Loucy (cell line): Measurements from ENCODE around the gene ST6GALNAC1.

Source experiments
- H2AFZ ChIP-seq: fragments of 200-600 bp; sonication (generic); 2 replicates; pipeline ENCODE4 v1.6.0; 2016; ENCODE audit warnings: antibody characterized with exemption, mild to moderate bottlenecking, low read length, moderate library complexity
- H3F3A ChIP-seq: fragments of 200-600 bp; 2 replicates; pipeline ENCODE4 v1.6.0; 2016; ENCODE audit warnings: antibody characterized with exemption, low read depth, mild to moderate bottlenecking
- H3K27me3 ChIP-seq: fragments of 200-600 bp; sonication (generic); 2 replicates; pipeline ENCODE4 v1.6.1; 2014; ENCODE audit warnings: low read length, mild to moderate bottlenecking; ENCODE audit not compliant: insufficient read depth, poor library complexity, severe bottlenecking
- H3K36me3 ChIP-seq: fragments of 200-600 bp; sonication (generic); 2 replicates; pipeline ENCODE4 v1.6.1; 2016; ENCODE audit warnings: low read length; ENCODE audit not compliant: insufficient read depth
- H3K4me1 ChIP-seq: fragments of 200-600 bp; sonication (generic); 2 replicates; pipeline ENCODE4 v1.5.1; 2014; ENCODE audit warnings: low read length, mild to moderate bottlenecking; ENCODE audit not compliant: insufficient read depth, poor library complexity, severe bottlenecking
- H3K4me2 ChIP-seq: fragments of 200-600 bp; sonication (generic); 2 replicates; pipeline ENCODE4 v1.6.0; 2014; ENCODE audit warnings: antibody characterized with exemption, low read length, low read depth, mild to moderate bottlenecking; ENCODE audit not compliant: poor library complexity, severe bottlenecking
- H3K4me3 ChIP-seq: fragments of 200-600 bp; sonication (generic); 2 replicates; pipeline ENCODE4 v1.5.1; 2014; ENCODE audit warnings: low read length, mild to moderate bottlenecking, mixed read lengths; ENCODE audit not compliant: poor library complexity, severe bottlenecking
- H3K79me2 ChIP-seq: fragments of 200-600 bp; sonication (generic); 2 replicates; pipeline ENCODE4 v1.6.1; 2014; ENCODE audit warnings: low read length; ENCODE audit not compliant: insufficient read depth
- H3K9ac ChIP-seq: fragments of 200-600 bp; sonication (generic); 2 replicates; pipeline ENCODE4 v1.6.0; 2014; ENCODE audit warnings: mild to moderate bottlenecking, low read depth, low read length, moderate library complexity; ENCODE audit not compliant: poor library complexity, severe bottlenecking
- H3K9me2 ChIP-seq: fragments of 200-600 bp; sonication (generic); replicated peaks from 2 replicates; pipeline ENCODE4 v1.6.1; 2016; ENCODE audit warnings: low read depth, low read length, mixed read lengths
- H3K9me3 ChIP-seq: fragments of 200-600 bp; sonication (generic); 2 replicates; pipeline ENCODE4 v1.6.1; 2014; ENCODE audit warnings: mild to moderate bottlenecking, antibody characterized with exemption, low read length, low read depth; ENCODE audit not compliant: insufficient read depth
- H4K20me1 ChIP-seq: fragments of 200-600 bp; sonication (generic); 2 replicates; pipeline ENCODE4 v1.6.0; 2014; ENCODE audit warnings: antibody characterized with exemption, low read length, mild to moderate bottlenecking; ENCODE audit not compliant: insufficient read depth, poor library complexity, severe bottlenecking
- EZH2phosphoT487 ChIP-seq: fragments of 200-600 bp; IDR thresholded peaks from 2 replicates; pipeline ENCODE4 v1.6.1; 2018; ENCODE audit warnings: antibody characterized with exemption, mild to moderate bottlenecking, moderate library complexity, borderline replicate concordance
- TF ChIP-seq, protein P1 (sequence below): fragments of 200-600 bp; sonication (generic); conservative IDR thresholded peaks from 2 replicates; pipeline ENCODE4 v1.5.1; 2014; ENCODE audit warnings: mild to moderate bottlenecking, antibody characterized with exemption, low read length

Gene ST6GALNAC1

DNA sequence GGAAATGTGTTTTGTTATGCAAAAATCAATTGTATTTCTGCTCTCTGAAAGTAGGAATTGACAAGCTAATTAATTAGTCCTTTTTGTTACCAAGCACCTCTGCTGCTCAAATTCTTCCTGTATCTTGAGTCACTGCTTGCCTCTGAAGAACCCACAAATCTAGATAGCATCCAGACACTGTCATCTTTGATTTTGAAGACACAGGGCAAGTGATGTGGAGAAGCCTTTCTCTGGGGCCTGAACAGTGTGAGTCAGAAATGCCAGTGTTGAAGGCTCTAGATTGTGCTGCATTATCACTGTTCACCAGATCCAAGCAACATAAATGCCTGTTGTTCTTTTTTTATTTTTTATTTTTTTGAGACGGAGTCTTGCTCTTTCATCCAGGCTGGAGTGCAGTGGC, 10.9 kb upstream of the ST6GALNAC1 start:
- Histone ChIP-seq H3K4me1 (peaks cover 6% of the 10 kb centered on the region), H3K4me2 (no peak overlapping the region), H3K9me2 (no peaks in the 10 kb centered on the region), H3K4me3 (no peak overlapping the region), H3K27me3 (no peaks in the 10 kb centered on the region), H3F3A (no peaks in the 10 kb centered on the region), H3K9me3 (no peaks in the 10 kb centered on the region; the same call in 1 of the 2 replicates), H4K20me1 (no peaks in the 10 kb centered on the region), H2AFZ (no peak overlapping the region), H3K79me2 (no peaks in the 10 kb centered on the region), H3K36me3 (no peaks in the 10 kb centered on the region), H3K9ac (no peak overlapping the region)
- no peak for TF ChIP-seq EZH2phosphoT487
- TF ChIP-seq, protein P1, sequence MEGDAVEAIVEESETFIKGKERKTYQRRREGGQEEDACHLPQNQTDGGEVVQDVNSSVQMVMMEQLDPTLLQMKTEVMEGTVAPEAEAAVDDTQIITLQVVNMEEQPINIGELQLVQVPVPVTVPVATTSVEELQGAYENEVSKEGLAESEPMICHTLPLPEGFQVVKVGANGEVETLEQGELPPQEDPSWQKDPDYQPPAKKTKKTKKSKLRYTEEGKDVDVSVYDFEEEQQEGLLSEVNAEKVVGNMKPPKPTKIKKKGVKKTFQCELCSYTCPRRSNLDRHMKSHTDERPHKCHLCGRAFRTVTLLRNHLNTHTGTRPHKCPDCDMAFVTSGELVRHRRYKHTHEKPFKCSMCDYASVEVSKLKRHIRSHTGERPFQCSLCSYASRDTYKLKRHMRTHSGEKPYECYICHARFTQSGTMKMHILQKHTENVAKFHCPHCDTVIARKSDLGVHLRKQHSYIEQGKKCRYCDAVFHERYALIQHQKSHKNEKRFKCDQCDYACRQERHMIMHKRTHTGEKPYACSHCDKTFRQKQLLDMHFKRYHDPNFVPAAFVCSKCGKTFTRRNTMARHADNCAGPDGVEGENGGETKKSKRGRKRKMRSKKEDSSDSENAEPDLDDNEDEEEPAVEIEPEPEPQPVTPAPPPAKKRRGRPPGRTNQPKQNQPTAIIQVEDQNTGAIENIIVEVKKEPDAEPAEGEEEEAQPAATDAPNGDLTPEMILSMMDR = no peak

DNA sequence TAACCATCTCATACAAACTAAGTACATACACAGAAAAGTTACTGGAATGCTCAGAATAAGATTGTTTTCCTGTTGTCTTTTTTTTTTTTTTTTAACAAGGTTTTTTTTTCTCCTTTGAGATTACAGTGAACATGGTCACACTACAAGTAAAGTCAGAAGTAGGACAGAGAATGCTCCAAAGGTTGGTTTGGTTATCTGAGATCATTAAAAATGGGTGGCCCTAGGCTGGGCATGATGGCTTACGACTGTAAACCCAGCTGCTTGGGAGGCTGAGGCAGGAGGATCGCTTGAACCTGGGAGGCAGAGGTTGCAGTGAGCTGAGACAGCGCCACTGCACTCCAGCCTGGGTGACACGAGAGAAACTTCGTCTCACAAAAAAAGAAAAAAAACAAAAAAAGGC, 6.9 kb upstream of the ST6GALNAC1 start:
- Histone ChIP-seq H2AFZ (no peak overlapping the region), H3K9me2 (no peaks in the 10 kb centered on the region), H4K20me1 (no peaks in the 10 kb centered on the region), H3K4me2 (no peak overlapping the region), H3K4me3 (no peak overlapping the region), H3K9ac (no peak overlapping the region), H3K79me2 (no peaks in the 10 kb centered on the region), H3F3A (no peaks in the 10 kb centered on the region), H3K9me3 (no peaks in the 10 kb centered on the region; the same call in 1 of the 2 replicates), H3K27me3 (no peaks in the 10 kb centered on the region), H3K36me3 (no peaks in the 10 kb centered on the region), H3K4me1 (no peaks in the 10 kb centered on the region)
- no peak for TF ChIP-seq EZH2phosphoT487
- TF ChIP-seq, protein P1 = no peak

DNA sequence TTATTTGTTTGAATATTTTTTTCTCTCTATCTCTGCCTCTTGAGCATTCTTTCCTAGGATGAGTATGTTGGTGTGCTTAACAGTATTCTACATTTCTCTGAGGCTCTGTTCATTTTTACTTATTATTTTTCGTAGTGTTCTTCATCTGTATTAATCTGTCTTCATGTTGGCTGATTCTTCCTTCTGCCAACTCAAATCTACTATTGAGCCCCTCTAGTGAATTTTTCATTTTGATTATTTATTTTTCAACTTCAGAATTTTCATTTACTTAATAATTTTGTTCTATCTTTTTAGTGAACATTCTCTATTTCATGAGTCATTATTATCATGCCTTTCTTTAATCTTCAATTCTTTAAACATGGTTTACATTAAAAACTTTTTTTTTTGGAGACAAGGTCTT, 3.2 kb upstream of the ST6GALNAC1 start:
- Histone ChIP-seq H3K79me2 (no peaks in the 10 kb centered on the region), H3K36me3 (no peaks in the 10 kb centered on the region)
- TF ChIP-seq EZH2phosphoT487 = no peak
- TF ChIP-seq, protein P1 = no peak

More for the DNA sequence above, 3.2 kb upstream of the ST6GALNAC1 start:
- Histone ChIP-seq H3K4me2 (no peak overlapping the region), H3K9ac (no peak overlapping the region), H3F3A (no peaks in the 10 kb centered on the region), H3K4me3 (no peak overlapping the region), H2AFZ (no peak overlapping the region), H4K20me1 (no peaks in the 10 kb centered on the region), H3K27me3 (no peaks in the 10 kb centered on the region), H3K4me1 (peaks cover 6% of the 10 kb centered on the region), H3K9me3 (no peaks in the 10 kb centered on the region), H3K9me2 (no peaks in the 10 kb centered on the region)
